Mucosa of rectum (tissue), 2 donors: ENCODE data around the gene ICAM3.
"Not testable (repeated sequence)": the region's sequence is repeated elsewhere in the genome, so short reads cannot be mapped to it uniquely, and the experiment has no call there.

ENCODE experiments used
- H3K27ac ChIP-seq, 2 donors: one replicate each; pipeline ENCODE4 v1.7.0; 2013; ENCODE audit warnings: inconsistent platforms in 2 of 2, low read depth in 2 of 2, low read length in 2 of 2
- H3K27me3 ChIP-seq, 2 donors: one replicate each; pipeline ENCODE4 v1.7.0; 2013; ENCODE audit warnings: low read length in 2 of 2; ENCODE audit not compliant: control insufficient read depth in 2 of 2, insufficient read depth in 2 of 2
- H3K36me3 ChIP-seq, 2 donors: one replicate each; pipeline ENCODE4 v1.7.0; 2013; ENCODE audit warnings: low read length in 2 of 2; ENCODE audit not compliant: control insufficient read depth in 2 of 2, insufficient read depth in 2 of 2
- H3K4me1 ChIP-seq, 2 donors: one replicate each; pipeline ENCODE4 v1.7.0; 2013; ENCODE audit warnings: low read length in 2 of 2, mild to moderate bottlenecking in 1 of 2; ENCODE audit not compliant: control insufficient read depth in 2 of 2, insufficient read depth in 2 of 2
- H3K4me3 ChIP-seq, 2 donors: one replicate each; pipeline ENCODE4 v1.7.0; 2013; ENCODE audit warnings: low read length in 2 of 2
- H3K9ac ChIP-seq, 2 donors: one replicate each; pipeline ENCODE4 v1.7.0; 2013; ENCODE audit warnings: low read length in 2 of 2, low read depth in 1 of 2, mild to moderate bottlenecking in 1 of 2
- H3K9me3 ChIP-seq, 2 donors: one replicate each; pipeline ENCODE4 v1.7.0; 2013; ENCODE audit warnings: low read length in 2 of 2; ENCODE audit not compliant: control insufficient read depth in 2 of 2
- donor health status: healthy.
- donor health status: Normal muscosa, but diverticular disease.

The ICAM3 gene, protein sequence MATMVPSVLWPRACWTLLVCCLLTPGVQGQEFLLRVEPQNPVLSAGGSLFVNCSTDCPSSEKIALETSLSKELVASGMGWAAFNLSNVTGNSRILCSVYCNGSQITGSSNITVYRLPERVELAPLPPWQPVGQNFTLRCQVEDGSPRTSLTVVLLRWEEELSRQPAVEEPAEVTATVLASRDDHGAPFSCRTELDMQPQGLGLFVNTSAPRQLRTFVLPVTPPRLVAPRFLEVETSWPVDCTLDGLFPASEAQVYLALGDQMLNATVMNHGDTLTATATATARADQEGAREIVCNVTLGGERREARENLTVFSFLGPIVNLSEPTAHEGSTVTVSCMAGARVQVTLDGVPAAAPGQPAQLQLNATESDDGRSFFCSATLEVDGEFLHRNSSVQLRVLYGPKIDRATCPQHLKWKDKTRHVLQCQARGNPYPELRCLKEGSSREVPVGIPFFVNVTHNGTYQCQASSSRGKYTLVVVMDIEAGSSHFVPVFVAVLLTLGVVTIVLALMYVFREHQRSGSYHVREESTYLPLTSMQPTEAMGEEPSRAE

GRCh38 chr19:10339380-10339960 lies at the start of gene ICAM3:
ICAM3 (minus strand) TSS chr19:10339624; CDS start chr19:10339614, 10 bp downstream.
- H3K27ac ChIP-seq: peak within 1 kb of the TSS in 1 of 2 donors; percentile 38
- H3K9ac ChIP-seq: peak within 1 kb of the TSS; percentile 21 to 68
- H3K4me1 ChIP-seq: peaks cover 0 to under 1% of the 10 kb centered on the region in 2 donors
- H3K27me3 ChIP-seq: no peaks in the 10 kb centered on the region
- peak within 1 kb of the TSS; percentile 18 to 75 for H3K4me3 ChIP-seq
- H3K36me3 ChIP-seq: no peaks in the 10 kb centered on the region
- H3K9me3 ChIP-seq: no peaks in the 10 kb centered on the region

DNA sequence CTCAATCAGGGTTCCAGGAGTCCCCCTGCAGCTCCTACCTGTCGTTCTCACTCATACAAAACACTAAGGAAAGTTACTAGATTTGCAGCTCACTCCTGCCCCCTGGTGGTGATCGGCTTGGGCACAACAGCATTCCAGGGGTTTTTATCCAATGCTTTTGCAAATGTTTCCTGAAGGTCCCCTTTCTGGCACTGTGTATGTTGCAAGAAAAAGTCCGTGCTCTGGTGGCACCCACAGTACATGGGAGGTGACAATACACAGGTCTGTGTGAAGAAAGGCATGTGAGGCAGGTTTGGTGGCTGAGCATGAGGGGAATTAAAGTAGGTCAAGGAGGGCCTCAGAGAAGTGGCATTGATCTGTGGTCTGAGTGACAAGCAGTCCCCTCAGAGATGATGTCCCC lies 49.5 kb upstream of the ICAM3 start:
- no peak overlapping the region for H3K27ac ChIP-seq
- H3K9ac ChIP-seq: no peak overlapping the region
- no peak overlapping the region for H3K4me3 ChIP-seq
- peaks cover 17 to 22% of the 10 kb centered on the region in 2 donors for H3K36me3 ChIP-seq
- no peaks in the 10 kb centered on the region for H3K4me1 ChIP-seq
- H3K27me3 ChIP-seq: peaks cover 0 to 2% of the 10 kb centered on the region in 2 donors
- no peaks in the 10 kb centered on the region for H3K9me3 ChIP-seq

DNA sequence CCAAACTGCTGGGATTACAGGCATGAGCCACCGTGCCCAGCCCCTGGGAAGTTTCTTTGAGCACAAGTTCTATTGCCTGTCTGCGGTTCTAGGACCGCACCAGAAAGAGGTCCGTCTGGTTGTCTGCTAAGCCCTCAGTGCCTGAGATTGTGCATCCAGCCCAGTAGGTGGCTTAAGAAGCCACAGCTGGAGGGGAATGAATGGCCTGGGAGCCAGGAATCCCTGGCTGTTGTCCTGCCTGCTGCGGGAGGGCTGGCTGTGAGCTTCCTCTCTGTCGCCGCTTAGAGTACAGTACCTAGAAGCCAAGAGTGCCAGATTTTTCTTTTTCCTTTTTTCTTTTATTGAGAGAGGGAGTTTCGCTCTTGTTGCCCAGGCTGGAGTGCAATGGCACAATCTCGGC lies 45.2 kb upstream of the ICAM3 start:
- no peak overlapping the region for H3K4me3 ChIP-seq
- peaks cover 8 to 9% of the 10 kb centered on the region in 2 donors for H3K4me1 ChIP-seq
- H3K36me3 ChIP-seq: no peaks in the 10 kb centered on the region
- H3K27me3 ChIP-seq: peaks cover 0 to 2% of the 10 kb centered on the region in 2 donors
- no peak overlapping the region for H3K27ac ChIP-seq
- H3K9ac ChIP-seq: no peak overlapping the region
- H3K9me3 ChIP-seq: no peaks in the 10 kb centered on the region

DNA sequence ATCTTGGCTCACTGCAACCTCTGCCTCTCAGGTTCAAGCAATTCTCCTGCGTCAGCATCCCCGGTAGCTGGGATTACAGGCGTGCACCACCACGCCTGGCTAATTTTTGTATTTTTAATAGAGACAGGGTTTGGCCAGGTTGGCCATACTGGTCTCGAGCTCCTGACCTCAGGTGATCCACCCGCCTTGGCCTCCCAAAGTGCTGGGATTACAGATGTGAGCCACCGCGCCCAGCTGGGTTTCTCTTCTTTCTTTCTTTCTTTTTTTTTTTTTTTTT lies 43.7 kb upstream of the ICAM3 start:
- H3K9ac ChIP-seq, H3K9me3 ChIP-seq, H3K27ac ChIP-seq, H3K4me3 ChIP-seq, H3K27me3 ChIP-seq, H3K36me3 ChIP-seq: not testable (repeated sequence)
- peaks cover 10 to 12% of the 10 kb centered on the region in 2 donors for H3K4me1 ChIP-seq

GRCh38 chr19:10380313-10381102 lies 41.1 kb upstream of the ICAM3 start, which contains the start of gene TYK2:
TYK2 (minus strand) TSS chr19:10380572; CDS start chr19:10378406, 2,166 bp downstream.
- Histone ChIP-seq H3K36me3 (peaks cover 0 to 8% of the 10 kb centered on the region in 2 donors), H3K4me1 (peaks cover 10 to 12% of the 10 kb centered on the region in 2 donors), H3K27ac (peak within 1 kb of the TSS; percentile 72 to 86), H3K4me3 (peak within 1 kb of the TSS; percentile 87 to 97), H3K27me3 (no peaks in the 10 kb centered on the region), H3K9me3 (no peaks in the 10 kb centered on the region), H3K9ac (peak within 1 kb of the TSS; percentile 94)

DNA sequence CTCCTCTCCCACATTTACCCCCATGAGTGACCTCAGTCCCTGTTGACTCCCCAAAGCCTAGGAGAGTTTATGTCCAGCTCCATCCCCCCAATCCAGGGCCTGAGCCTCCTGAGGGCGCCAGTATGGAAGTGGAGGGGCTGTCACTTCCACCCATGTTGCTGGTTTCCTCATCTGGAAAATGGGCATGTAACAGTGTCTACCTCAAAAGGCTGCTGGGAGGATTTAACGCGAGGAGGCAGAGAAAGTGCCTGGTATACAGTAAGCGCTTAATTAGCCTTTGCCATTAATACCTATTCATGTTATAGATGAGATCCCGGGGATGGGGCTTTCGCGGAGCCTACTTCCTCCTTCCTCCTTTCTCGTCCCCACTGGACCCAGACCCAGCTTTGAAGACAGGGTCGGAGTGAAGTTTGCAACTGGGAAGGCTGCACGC lies 40.5 kb upstream of the ICAM3 start:
- peaks cover 10 to 12% of the 10 kb centered on the region in 2 donors for H3K4me1 ChIP-seq
- H3K9me3 ChIP-seq: no peaks in the 10 kb centered on the region
- H3K27ac ChIP-seq: peak overlapping the region; percentile 72 to 86
- H3K4me3 ChIP-seq: peak overlapping the region; percentile 87 to 97
- peak overlapping the region; percentile 90 to 94 for H3K9ac ChIP-seq
- H3K36me3 ChIP-seq: peaks cover 1 to 12% of the 10 kb centered on the region in 2 donors
- H3K27me3 ChIP-seq: no peaks in the 10 kb centered on the region

GRCh38 chr19:10378124-10378523 lies 38.7 kb upstream of the ICAM3 start:
- Histone ChIP-seq H3K27ac (no peak overlapping the region), H3K4me3 (no peak overlapping the region), H3K9ac (no peak overlapping the region), H3K9me3 (no peaks in the 10 kb centered on the region), H3K4me1 (peaks cover 10 to 12% of the 10 kb centered on the region in 2 donors), H3K36me3 (peaks cover 3 to 17% of the 10 kb centered on the region in 2 donors), H3K27me3 (no peaks in the 10 kb centered on the region)

DNA sequence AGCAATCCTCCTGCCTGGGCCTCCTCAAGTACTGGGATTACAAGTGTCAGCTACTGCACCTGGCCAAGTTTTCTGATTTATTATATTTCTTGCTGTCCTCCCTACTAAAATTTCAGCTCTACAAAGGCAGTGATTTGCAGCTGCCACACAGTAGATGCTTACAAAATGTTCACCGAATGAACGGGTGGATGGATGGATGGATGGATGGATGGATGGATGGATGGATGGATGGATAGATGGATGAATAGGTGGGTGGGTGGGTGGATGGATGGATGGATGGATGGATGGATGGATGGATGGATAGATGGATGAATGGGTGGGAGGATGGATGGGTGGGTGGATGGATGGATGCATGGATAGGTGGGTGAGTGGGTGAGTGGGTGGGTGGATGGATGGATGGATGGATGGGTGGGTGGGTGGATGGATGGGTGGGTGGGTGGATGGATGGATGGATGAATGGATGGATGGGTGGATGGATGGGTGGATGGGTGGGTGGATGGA lies 37.8 kb upstream of the ICAM3 start:
- H3K4me3 ChIP-seq, H3K9me3 ChIP-seq, H3K9ac ChIP-seq, H3K27me3 ChIP-seq, H3K27ac ChIP-seq: not testable (repeated sequence)
- Histone ChIP-seq H3K36me3 (peaks cover 3 to 17% of the 10 kb centered on the region in 2 donors), H3K4me1 (peaks cover 10 to 12% of the 10 kb centered on the region in 2 donors)

DNA sequence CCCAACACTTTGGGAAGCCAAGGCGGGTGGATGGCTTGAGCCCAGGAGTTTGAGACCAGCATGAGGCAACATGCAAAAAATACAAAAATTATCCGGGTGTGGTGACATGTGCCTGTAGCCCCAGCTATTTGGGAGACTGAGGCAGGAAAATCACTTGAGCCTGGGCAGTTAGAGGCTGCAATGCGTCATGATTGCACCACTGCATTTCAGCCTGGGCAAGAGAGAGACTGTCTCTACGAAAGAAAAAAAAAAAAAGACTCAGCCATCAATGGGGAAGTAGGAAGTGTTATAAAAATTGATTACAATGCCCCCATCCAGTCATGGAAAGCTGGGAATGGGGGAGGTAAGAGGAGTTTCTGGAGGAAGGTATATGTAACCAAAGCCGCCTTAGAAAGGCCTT lies 35.5 kb upstream of the ICAM3 start:
- Histone ChIP-seq H3K36me3 (peaks cover 7 to 17% of the 10 kb centered on the region in 2 donors), H3K27ac (no peak overlapping the region), H3K4me1 (peaks cover 5 to 6% of the 10 kb centered on the region in 2 donors)

More for the DNA sequence above, 35.5 kb upstream of the ICAM3 start:
- Histone ChIP-seq H3K27me3 (no peaks in the 10 kb centered on the region), H3K9me3 (no peaks in the 10 kb centered on the region), H3K9ac (no peak overlapping the region), H3K4me3 (no peak overlapping the region)
